ENCODE measurements around the gene NANS. TPM values are rescaled to one million over a fixed set of nuclear protein-coding genes. Genes with fewer than 3 reads are reported as not detected.
A peak's percentile ranks its signal among the peaks of the same experiment; 100 is the strongest.

The NANS gene
- total RNA-seq, 4 donors from 2014 or later, result 28.5 to 68.8 (median 53.6) TPM

- Histone ChIP-seq H3K27ac (no peak overlapping the region), H3K4me3 (replicated peaks in 1 of 3) (no peak overlapping the region), H3K4me1 (no peaks in the 10 kb centered on the region), H3K9me3 (no peaks in the 10 kb centered on the region), H3K36me3 (peaks cover 10 to 16% of the 10 kb centered on the region in 2 donors), H3K27me3 (no peaks in the 10 kb centered on the region)
- intact Hi-C loops (cut with DNase I), result no loop called here
- TF ChIP-seq CTCF (IDR thresholded peaks at IDR 0.05), result no peak
- TF ChIP-seq POLR2A (IDR thresholded peaks at IDR 0.05), result no peak
- 96 to 98% methylated on average over 2 of the region's 2 CpGs for WGBS, 2 donors
- no peak for DNase-seq
Measured at GRCh38 chr9:98067184-98067583, 10.7 kb downstream of the NANS start.

- TF ChIP-seq CTCF (IDR thresholded peaks at IDR 0.05) (no peak), POLR2A (IDR thresholded peaks at IDR 0.05) (no peak)
- 98 to 99% methylated on average over 6 of the region's 6 CpGs for WGBS, 2 donors
- Histone ChIP-seq H3K4me3 (replicated peaks in 1 of 3) (no peak overlapping the region), H3K4me1 (peaks cover 0 to 6% of the 10 kb centered on the region in 2 donors), H3K27me3 (no peaks in the 10 kb centered on the region), H3K27ac (no peak overlapping the region), H3K36me3 (peaks cover 1 to 5% of the 10 kb centered on the region in 2 donors), H3K9me3 (no peaks in the 10 kb centered on the region)
- intact Hi-C loops (cut with DNase I), result no loop called here
- no peak for DNase-seq
Measured at GRCh38 chr9:98069551-98069950, 13.0 kb downstream of the NANS start.

- peaks cover 0 to 7% of the 10 kb centered on the region in 2 donors for H3K4me1 ChIP-seq
- H3K9me3 ChIP-seq, result no peaks in the 10 kb centered on the region
- TF ChIP-seq POLR2A (IDR thresholded peaks at IDR 0.05) (no peak), CTCF (IDR thresholded peaks at IDR 0.05) (no peak)
- intact Hi-C loops (cut with DNase I), result loop anchor here (5.0 kb wide), 2 partner anchors 122 to 192 kb away; partner anchors contain the start of gene CORO2A
- no peak overlapping the region for H3K4me3 ChIP-seq (replicated peaks in 1 of 3)
- H3K27ac ChIP-seq, result no peak overlapping the region
- 95 to 98% methylated on average over 7 of the region's 7 CpGs for WGBS, 2 donors
- H3K27me3 ChIP-seq, result no peaks in the 10 kb centered on the region
- no peak for DNase-seq
- H3K36me3 ChIP-seq, result no peaks in the 10 kb centered on the region
Measured at GRCh38 chr9:98070704-98071103, 14.2 kb downstream of the NANS start.

GRCh38 chr9:98071737-98072136 is 15.2 kb downstream of the NANS start:
- Histone ChIP-seq H3K27me3 (no peaks in the 10 kb centered on the region), H3K9me3 (no peaks in the 10 kb centered on the region), H3K4me1 (peaks cover 0 to 7% of the 10 kb centered on the region in 2 donors), H3K36me3 (no peaks in the 10 kb centered on the region), H3K27ac (no peak overlapping the region), H3K4me3 (replicated peaks in 1 of 3) (no peak overlapping the region)
- intact Hi-C loops (cut with DNase I), result loop anchor here (5.0 kb wide), 2 partner anchors 121 to 191 kb away; partner anchors contain the start of gene CORO2A
- TF ChIP-seq CTCF (IDR thresholded peaks at IDR 0.05) (no peak), POLR2A (IDR thresholded peaks at IDR 0.05) (no peak)
- WGBS, 2 donors, result 78 to 83% methylated on average over 7 to 9 of the region's 9 CpGs
- no peak for DNase-seq

- peak; percentile 79 to 97 (median 91) for TF ChIP-seq CTCF (IDR thresholded peaks at IDR 0.05)
- TF ChIP-seq POLR2A (IDR thresholded peaks at IDR 0.05), result no peak
- Histone ChIP-seq H3K36me3 (peaks cover 0 to 10% of the 10 kb centered on the region in 2 donors), H3K4me1 (peaks cover 0 to 7% of the 10 kb centered on the region in 2 donors), H3K27me3 (no peaks in the 10 kb centered on the region), H3K4me3 (replicated peaks in 1 of 3) (no peak overlapping the region), H3K27ac (no peak overlapping the region), H3K9me3 (no peaks in the 10 kb centered on the region)
- intact Hi-C loops (cut with DNase I), result loop anchor here (5.0 kb wide), 2 partner anchors 118 to 188 kb away; partner anchors contain the start of gene CORO2A
- 23 to 27% methylated on average over 12 to 13 of the region's 13 CpGs for WGBS, 2 donors
- peak; percentile 61 to 69 for DNase-seq
Measured at GRCh38 chr9:98074115-98074990, 17.8 kb downstream of the NANS start.

All from thyroid gland (tissue), 4 donors.